Transverse colon (tissue), 4 donors: Measurements from ENCODE around the gene TACC2.
A peak's percentile ranks its signal among the peaks of the same experiment; 100 is the strongest.

ENCODE experiments used
- EP300 ChIP-seq: sonication (generic); formaldehyde crosslinking; IDR thresholded peaks from one replicate; pipeline ENCODE4 v1.6.1; 2017; ENCODE audit warnings: antibody characterized with exemption, low read depth
- POLR2A ChIP-seq: fragments of 450-650 bp; IDR thresholded peaks from one replicate; pipeline ENCODE4 v1.6.1; 2016; ENCODE audit warnings: antibody characterized with exemption, mild to moderate bottlenecking, moderate library complexity
- POLR2AphosphoS5 ChIP-seq, 3 donors: sonication (generic); formaldehyde crosslinking; IDR thresholded peaks; one replicate each; pipeline ENCODE4 v1.6.1; 2016; ENCODE audit warnings: antibody characterized with exemption in 3 of 3
- TF ChIP-seq, protein P1 (sequence below), 5 experiments: fragments of 200-600 bp in 3 of 5; fragments of 450-650 bp in 2 of 5; sonication (generic) in 3 of 5; IDR thresholded peaks; 1 replicate in 2 of 5; 2 replicates in 3 of 5; pipeline ENCODE4 v1.5.1; 2016 to 2017; ENCODE audit warnings: antibody characterized with exemption in 5 of 5, inconsistent platforms in 3 of 5, mild to moderate bottlenecking in 2 of 5, moderate library complexity in 1 of 5

DNA sequence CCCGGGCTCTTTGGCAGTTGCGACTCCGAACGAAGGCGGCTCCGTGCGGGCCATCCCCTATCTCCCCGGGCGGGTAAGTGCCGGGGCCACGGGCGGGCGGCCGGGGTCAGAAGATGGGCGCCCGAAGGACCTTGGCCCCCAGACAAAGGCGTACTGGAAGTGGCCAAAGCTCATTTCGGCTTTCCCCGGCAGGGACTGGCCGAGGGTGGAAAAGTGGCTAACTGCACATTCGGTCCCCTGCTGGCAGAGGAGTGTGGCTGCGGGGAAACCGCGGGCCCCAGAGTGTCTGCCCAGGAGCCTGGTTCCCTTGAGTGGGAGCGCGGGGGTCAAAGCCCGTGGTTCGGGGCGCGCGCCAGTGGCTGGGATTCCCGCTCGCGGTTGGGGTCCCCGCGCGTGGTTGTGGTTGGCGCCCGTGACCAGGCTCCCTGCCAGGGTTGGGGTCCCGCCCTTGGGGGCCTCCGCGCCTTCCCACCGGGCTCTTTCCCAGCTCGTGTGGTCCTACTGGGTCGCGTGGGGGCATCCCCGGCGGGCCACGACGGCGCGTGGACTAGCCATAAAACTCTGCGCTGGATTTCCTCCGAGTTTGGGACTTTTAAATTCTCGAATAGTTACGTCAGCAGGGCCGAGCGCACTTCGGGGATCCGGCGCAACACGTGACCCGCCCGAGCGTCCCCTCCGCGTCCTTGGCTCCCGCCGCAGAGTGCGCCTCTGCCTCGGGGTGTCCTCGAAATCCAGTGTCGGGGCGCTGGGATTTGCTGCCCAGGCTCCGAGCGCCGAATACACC is 124.4 kb downstream of the TACC2 start:
- TF ChIP-seq POLR2AphosphoS5 (IDR thresholded peaks at IDR 0.05) (peak; percentile 90 to 95 (median 93)), POLR2A (peak; percentile 67), EP300 (no peak)
- TF ChIP-seq, protein P1, sequence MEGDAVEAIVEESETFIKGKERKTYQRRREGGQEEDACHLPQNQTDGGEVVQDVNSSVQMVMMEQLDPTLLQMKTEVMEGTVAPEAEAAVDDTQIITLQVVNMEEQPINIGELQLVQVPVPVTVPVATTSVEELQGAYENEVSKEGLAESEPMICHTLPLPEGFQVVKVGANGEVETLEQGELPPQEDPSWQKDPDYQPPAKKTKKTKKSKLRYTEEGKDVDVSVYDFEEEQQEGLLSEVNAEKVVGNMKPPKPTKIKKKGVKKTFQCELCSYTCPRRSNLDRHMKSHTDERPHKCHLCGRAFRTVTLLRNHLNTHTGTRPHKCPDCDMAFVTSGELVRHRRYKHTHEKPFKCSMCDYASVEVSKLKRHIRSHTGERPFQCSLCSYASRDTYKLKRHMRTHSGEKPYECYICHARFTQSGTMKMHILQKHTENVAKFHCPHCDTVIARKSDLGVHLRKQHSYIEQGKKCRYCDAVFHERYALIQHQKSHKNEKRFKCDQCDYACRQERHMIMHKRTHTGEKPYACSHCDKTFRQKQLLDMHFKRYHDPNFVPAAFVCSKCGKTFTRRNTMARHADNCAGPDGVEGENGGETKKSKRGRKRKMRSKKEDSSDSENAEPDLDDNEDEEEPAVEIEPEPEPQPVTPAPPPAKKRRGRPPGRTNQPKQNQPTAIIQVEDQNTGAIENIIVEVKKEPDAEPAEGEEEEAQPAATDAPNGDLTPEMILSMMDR (IDR thresholded peaks at IDR 0.05) = peak; percentile 36 to 93 (median 59)
